WTC11 (cell line): ENCODE data around the gene C20orf141. TPM values are rescaled to one million over a fixed set of nuclear protein-coding genes. Genes with fewer than 3 reads are reported as not detected.

Experiments used
- ATAC-seq: fragments of 200-7000 bp; cut with Tn5 transposase; 2 replicates; pipeline ENCODE4 v1.10.0; 2021; ENCODE audit warnings: mild to moderate bottlenecking, moderate library complexity
- CTCF ChIA-PET: fragments of 300-600 bp; sonication (Branson Sonifier 250); formaldehyde crosslinking; loops from one replicate; lab custom pipeline; 2021; ENCODE audit warnings: antibody characterized with exemption; lab: Charles Lee
- POLR2A ChIA-PET: fragments of 350-600 bp; sonication (Branson Sonifier 250); formaldehyde crosslinking; loops from one replicate; lab custom pipeline; 2021; ENCODE audit warnings: antibody characterized with exemption; lab: Charles Lee
- DNase-seq: peaks from one replicate; pipeline ENCODE4 v3.0.0; 2021; ENCODE audit warnings: low spot score
- H3K27ac Mint-ChIP-seq: 2 replicates; pipeline ENCODE4 v1.8.0; 2021; ENCODE audit warnings: mixed read lengths
- H3K27me3 Mint-ChIP-seq: 2 replicates; pipeline ENCODE4 v1.8.0; 2021; ENCODE audit warnings: low read depth, mild to moderate bottlenecking, moderate library complexity, mixed read lengths
- H3K36me3 Mint-ChIP-seq: 2 replicates; pipeline ENCODE4 v1.8.0; 2021; ENCODE audit warnings: mixed read lengths
- H3K4me1 Mint-ChIP-seq: 2 replicates; pipeline ENCODE4 v1.8.0; 2022; ENCODE audit warnings: mixed read lengths
- H3K4me3 Mint-ChIP-seq: 2 replicates; pipeline ENCODE4 v1.8.0; 2021; ENCODE audit warnings: mild to moderate bottlenecking, moderate library complexity, mixed read lengths
- H3K9me3 Mint-ChIP-seq: 2 replicates; pipeline ENCODE4 v1.8.0; 2021; ENCODE audit warnings: mixed read lengths
- FOXP1 ChIP-seq: sonication (generic); formaldehyde crosslinking; IDR thresholded peaks from 2 replicates; pipeline ENCODE4 v1.8.0; 2022; ENCODE audit warnings: missing genetic modification reagents, mild to moderate bottlenecking, moderate library complexity, borderline replicate concordance
- JAZF1 ChIP-seq: fragments of 250-450 bp; sonication (Bioruptor Pico); IDR thresholded peaks from 2 replicates; pipeline ENCODE4 v1.9.0; 2021; ENCODE audit warnings: moderate library complexity, mild to moderate bottlenecking, inconsistent platforms
- KAT7 ChIP-seq: sonication (generic); formaldehyde crosslinking; IDR thresholded peaks from 2 replicates; pipeline ENCODE4 v1.8.1; 2023; ENCODE audit warnings: missing genetic modification reagents, mild to moderate bottlenecking, borderline replicate concordance
- NFYB ChIP-seq: sonication (generic); formaldehyde crosslinking; conservative IDR thresholded peaks from 2 replicates; pipeline ENCODE4 v1.8.0; 2022; ENCODE audit warnings: low read depth, missing genetic modification reagents
- RORB ChIP-seq: fragments of 250-450 bp; sonication (Bioruptor Pico); IDR thresholded peaks from 2 replicates; pipeline ENCODE4 v1.9.0; 2021; ENCODE audit warnings: mild to moderate bottlenecking
- SP1 ChIP-seq: sonication (generic); formaldehyde crosslinking; conservative IDR thresholded peaks from 2 replicates; pipeline ENCODE4 v1.8.1; 2022; ENCODE audit warnings: missing genetic modification reagents
- total RNA-seq: library from RNA; stranded (reverse); gene quantifications from 3 replicates; pipeline ENCODE4 v1.2.3, GENCODE V29; 2021
- TF ChIP-seq, protein P1 (sequence below): sonication (generic); formaldehyde crosslinking; IDR thresholded peaks from 2 replicates; pipeline ENCODE4 v1.8.1; 2022; ENCODE audit warnings: low read depth, mild to moderate bottlenecking, moderate library complexity, missing genetic modification reagents, borderline replicate concordance
- TF ChIP-seq, protein P2 (sequence below): sonication (generic); formaldehyde crosslinking; IDR thresholded peaks from 2 replicates; pipeline ENCODE4 v1.8.1; 2023; ENCODE audit warnings: mild to moderate bottlenecking, missing genetic modification reagents, moderate library complexity
- TF ChIP-seq, protein P3 (sequence below): sonication (generic); formaldehyde crosslinking; IDR thresholded peaks from 2 replicates; pipeline ENCODE4 v1.8.0; 2023; ENCODE audit warnings: mild to moderate bottlenecking, missing genetic modification reagents
- TF ChIP-seq, protein P4 (sequence below): sonication (generic); formaldehyde crosslinking; IDR thresholded peaks from 2 replicates; pipeline ENCODE4 v1.8.0; 2023; ENCODE audit warnings: missing genetic modification reagents, mild to moderate bottlenecking, borderline replicate concordance

The C20orf141 gene
- total RNA-seq, 1 experiment from 2014 or later: not detected

DNA sequence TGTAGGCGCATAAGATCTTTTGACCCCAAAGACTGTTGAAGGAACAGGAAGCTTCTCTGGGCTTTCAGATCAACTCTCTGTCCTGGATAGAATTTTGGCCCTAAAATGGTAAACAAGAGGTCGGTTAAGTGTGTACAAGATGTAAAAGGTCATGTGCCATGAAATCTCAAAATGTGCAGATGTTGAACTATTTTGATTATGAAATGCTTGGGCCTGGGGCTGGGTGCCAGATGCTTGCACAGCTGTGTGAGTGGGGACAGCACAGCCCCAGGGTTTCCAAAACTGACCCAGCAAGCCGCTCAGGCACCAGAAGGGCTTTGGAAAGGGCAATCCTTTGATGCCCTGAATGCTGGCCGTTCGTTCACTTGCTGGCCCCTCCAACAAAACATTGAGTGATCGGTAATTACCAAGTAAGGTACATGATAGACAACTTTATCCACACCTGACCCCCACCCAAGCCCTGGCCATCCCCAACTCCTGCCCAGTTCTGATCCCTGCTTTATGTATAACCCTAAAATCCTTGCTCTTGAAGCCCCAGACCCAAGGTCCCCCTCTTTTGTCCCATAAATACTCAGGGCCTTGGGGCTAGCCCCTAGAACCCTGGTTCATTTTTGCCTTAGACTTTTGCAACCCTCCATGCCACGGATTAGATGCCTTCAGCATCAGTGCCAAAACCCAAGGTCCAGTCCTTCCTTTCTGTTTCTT, 3.3 kb downstream of the C20orf141 start:
- Mint-ChIP-seq H3K4me3 (no peak overlapping the region), H3K27ac (no peak overlapping the region), H3K27me3 (peaks cover 54% of the 10 kb centered on the region), H3K36me3 (no peaks in the 10 kb centered on the region), H3K4me1 (peaks cover 15% of the 10 kb centered on the region), H3K9me3 (peaks cover 4% of the 10 kb centered on the region; the same call in 1 of the 2 replicates)
- TF ChIP-seq, protein P1, sequence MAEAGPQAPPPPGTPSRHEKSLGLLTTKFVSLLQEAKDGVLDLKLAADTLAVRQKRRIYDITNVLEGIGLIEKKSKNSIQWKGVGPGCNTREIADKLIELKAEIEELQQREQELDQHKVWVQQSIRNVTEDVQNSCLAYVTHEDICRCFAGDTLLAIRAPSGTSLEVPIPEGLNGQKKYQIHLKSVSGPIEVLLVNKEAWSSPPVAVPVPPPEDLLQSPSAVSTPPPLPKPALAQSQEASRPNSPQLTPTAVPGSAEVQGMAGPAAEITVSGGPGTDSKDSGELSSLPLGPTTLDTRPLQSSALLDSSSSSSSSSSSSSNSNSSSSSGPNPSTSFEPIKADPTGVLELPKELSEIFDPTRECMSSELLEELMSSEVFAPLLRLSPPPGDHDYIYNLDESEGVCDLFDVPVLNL (CRISPR knock-in tag): no peak
- no peak for TF ChIP-seq RORB (CRISPR knock-in tag)
- TF ChIP-seq, protein P2, sequence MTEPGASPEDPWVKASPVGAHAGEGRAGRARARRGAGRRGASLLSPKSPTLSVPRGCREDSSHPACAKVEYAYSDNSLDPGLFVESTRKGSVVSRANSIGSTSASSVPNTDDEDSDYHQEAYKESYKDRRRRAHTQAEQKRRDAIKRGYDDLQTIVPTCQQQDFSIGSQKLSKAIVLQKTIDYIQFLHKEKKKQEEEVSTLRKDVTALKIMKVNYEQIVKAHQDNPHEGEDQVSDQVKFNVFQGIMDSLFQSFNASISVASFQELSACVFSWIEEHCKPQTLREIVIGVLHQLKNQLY (CRISPR knock-in tag): no peak
- no peak for DNase-seq
- CTCF ChIA-PET: interaction anchor here (1.7 kb wide), 1 partner anchor 34 kb away, joined by 16 read pairs; no protein-coding TSS in a partner anchor
- ATAC-seq: no peak
- POLR2A ChIA-PET: no interaction called here

DNA sequence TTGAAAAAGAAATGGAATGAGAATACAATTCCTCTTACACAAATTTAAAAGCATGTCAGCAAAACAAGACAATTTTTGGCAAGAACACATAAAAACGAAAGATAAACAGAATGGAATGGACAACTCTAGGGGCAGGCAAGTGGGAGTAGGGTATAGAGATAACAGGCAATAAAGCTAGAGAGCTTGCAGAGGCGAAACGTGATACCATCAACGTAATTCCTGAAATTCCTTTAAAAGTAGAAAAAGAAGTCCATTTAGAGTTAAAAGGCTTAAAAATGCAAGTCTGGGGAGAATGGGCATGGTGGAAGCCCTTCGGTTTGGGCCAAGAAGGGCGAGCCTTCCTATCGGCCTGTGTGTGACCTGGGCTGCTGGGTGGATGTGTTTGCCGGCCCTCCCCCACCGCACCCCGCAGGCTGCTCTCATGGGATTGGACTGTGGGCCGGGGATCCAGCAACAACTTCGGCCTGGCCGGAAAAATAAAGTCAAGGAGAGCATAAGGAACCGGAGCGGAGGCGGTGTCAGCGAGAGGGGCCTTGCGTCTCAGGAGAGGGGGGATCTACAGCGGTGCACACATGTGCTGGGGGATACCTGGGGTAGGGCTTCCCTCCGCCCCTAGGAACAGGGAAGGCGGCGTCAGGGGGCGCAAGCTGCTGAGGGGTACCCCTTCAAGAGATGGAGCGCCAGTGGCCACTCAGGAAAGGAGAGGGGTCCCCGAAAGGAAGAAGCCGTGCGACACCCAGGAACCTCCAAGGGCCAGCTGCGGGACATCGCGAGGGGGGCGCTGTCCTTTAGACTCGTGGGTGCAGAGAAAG, 5.5 kb downstream of the C20orf141 start:
- H3K36me3 Mint-ChIP-seq: no peaks in the 10 kb centered on the region
- CTCF ChIA-PET: interaction anchor here (1.0 to 2.6 kb wide), 4 partner anchors 19 to 121 kb away, joined by 4 to 11 read pairs (median 7); partner anchors contain the start of gene CPXM1
- POLR2A ChIA-PET: interaction anchor here (1.5 kb wide), 1 partner anchor 13 kb away, joined by 3 read pairs; no protein-coding TSS in a partner anchor
- DNase-seq (peak; percentile 42), ATAC-seq (peak; percentile 69)
- TF ChIP-seq, protein P3, sequence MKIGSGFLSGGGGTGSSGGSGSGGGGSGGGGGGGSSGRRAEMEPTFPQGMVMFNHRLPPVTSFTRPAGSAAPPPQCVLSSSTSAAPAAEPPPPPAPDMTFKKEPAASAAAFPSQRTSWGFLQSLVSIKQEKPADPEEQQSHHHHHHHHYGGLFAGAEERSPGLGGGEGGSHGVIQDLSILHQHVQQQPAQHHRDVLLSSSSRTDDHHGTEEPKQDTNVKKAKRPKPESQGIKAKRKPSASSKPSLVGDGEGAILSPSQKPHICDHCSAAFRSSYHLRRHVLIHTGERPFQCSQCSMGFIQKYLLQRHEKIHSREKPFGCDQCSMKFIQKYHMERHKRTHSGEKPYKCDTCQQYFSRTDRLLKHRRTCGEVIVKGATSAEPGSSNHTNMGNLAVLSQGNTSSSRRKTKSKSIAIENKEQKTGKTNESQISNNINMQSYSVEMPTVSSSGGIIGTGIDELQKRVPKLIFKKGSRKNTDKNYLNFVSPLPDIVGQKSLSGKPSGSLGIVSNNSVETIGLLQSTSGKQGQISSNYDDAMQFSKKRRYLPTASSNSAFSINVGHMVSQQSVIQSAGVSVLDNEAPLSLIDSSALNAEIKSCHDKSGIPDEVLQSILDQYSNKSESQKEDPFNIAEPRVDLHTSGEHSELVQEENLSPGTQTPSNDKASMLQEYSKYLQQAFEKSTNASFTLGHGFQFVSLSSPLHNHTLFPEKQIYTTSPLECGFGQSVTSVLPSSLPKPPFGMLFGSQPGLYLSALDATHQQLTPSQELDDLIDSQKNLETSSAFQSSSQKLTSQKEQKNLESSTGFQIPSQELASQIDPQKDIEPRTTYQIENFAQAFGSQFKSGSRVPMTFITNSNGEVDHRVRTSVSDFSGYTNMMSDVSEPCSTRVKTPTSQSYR (CRISPR knock-in tag): 0 out of 2 replicates have a peak, but pooled peaks have one; percentile 19
- TF ChIP-seq SP1 (CRISPR knock-in tag) (0 out of 2 replicates have a peak, but pooled peaks have one; percentile 1), JAZF1 (CRISPR knock-in tag) (no peak), KAT7 (no peak), NFYB (CRISPR knock-in tag) (no peak), FOXP1 (CRISPR knock-in tag) (no peak)
- TF ChIP-seq, protein P4, sequence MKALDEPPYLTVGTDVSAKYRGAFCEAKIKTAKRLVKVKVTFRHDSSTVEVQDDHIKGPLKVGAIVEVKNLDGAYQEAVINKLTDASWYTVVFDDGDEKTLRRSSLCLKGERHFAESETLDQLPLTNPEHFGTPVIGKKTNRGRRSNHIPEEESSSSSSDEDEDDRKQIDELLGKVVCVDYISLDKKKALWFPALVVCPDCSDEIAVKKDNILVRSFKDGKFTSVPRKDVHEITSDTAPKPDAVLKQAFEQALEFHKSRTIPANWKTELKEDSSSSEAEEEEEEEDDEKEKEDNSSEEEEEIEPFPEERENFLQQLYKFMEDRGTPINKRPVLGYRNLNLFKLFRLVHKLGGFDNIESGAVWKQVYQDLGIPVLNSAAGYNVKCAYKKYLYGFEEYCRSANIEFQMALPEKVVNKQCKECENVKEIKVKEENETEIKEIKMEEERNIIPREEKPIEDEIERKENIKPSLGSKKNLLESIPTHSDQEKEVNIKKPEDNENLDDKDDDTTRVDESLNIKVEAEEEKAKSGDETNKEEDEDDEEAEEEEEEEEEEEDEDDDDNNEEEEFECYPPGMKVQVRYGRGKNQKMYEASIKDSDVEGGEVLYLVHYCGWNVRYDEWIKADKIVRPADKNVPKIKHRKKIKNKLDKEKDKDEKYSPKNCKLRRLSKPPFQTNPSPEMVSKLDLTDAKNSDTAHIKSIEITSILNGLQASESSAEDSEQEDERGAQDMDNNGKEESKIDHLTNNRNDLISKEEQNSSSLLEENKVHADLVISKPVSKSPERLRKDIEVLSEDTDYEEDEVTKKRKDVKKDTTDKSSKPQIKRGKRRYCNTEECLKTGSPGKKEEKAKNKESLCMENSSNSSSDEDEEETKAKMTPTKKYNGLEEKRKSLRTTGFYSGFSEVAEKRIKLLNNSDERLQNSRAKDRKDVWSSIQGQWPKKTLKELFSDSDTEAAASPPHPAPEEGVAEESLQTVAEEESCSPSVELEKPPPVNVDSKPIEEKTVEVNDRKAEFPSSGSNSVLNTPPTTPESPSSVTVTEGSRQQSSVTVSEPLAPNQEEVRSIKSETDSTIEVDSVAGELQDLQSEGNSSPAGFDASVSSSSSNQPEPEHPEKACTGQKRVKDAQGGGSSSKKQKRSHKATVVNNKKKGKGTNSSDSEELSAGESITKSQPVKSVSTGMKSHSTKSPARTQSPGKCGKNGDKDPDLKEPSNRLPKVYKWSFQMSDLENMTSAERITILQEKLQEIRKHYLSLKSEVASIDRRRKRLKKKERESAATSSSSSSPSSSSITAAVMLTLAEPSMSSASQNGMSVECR (CRISPR knock-in tag): no peak
- H3K4me1 Mint-ChIP-seq: peaks cover 15% of the 10 kb centered on the region
- peaks cover 50% of the 10 kb centered on the region for H3K27me3 Mint-ChIP-seq
- H3K27ac Mint-ChIP-seq: no peak overlapping the region
- no peaks in the 10 kb centered on the region for H3K9me3 Mint-ChIP-seq
- H3K4me3 Mint-ChIP-seq: peak overlapping the region; percentile 65
